Activated T-helper 17 cell treated with anti-CD3 and anti-CD28 coated beads, Interleukin-2, amount 50 U/mL, for 72 hours (primary cell): ENCODE measurements around the gene TAF11L2. TPM values are rescaled to one million over a fixed set of nuclear protein-coding genes. Genes with fewer than 3 reads are reported as not detected.
"Not testable (repeated sequence)": the region's sequence is repeated elsewhere in the genome, so short reads cannot be mapped to it uniquely, and the experiment has no call there.

ENCODE experiments used
- ATAC-seq: fragments of 150-1000 bp; cut with Tn5 transposase; replicated peaks from 2 replicates; pipeline ENCODE4 v1.10.0; 2021; ENCODE audit warnings: mild to moderate bottlenecking, moderate library complexity
- H3K27ac Mint-ChIP-seq: one replicate; pipeline ENCODE4 v1.8.0; 2022; ENCODE audit warnings: mixed read lengths
- H3K27me3 Mint-ChIP-seq: one replicate; pipeline ENCODE4 v1.8.0; 2022; ENCODE audit warnings: mixed read lengths
- H3K36me3 Mint-ChIP-seq: one replicate; pipeline ENCODE4 v1.8.0; 2022; ENCODE audit warnings: low read depth, mild to moderate bottlenecking, mixed read lengths
- H3K4me1 Mint-ChIP-seq: one replicate; pipeline ENCODE4 v1.8.0; 2022; ENCODE audit warnings: mixed read lengths
- H3K4me3 Mint-ChIP-seq: one replicate; pipeline ENCODE4 v1.8.0; 2022; ENCODE audit warnings: mild to moderate bottlenecking, mixed read lengths
- H3K9me3 Mint-ChIP-seq: one replicate; pipeline ENCODE4 v1.8.0; 2022; ENCODE audit warnings: mixed read lengths
- total RNA-seq, 2 donors: library from RNA; stranded (reverse); gene quantifications; one replicate each; pipeline ENCODE4 v1.2.3, GENCODE V29; 2022

Gene TAF11L2
- total RNA-seq, 2 donors from 2014 or later = not detected

DNA sequence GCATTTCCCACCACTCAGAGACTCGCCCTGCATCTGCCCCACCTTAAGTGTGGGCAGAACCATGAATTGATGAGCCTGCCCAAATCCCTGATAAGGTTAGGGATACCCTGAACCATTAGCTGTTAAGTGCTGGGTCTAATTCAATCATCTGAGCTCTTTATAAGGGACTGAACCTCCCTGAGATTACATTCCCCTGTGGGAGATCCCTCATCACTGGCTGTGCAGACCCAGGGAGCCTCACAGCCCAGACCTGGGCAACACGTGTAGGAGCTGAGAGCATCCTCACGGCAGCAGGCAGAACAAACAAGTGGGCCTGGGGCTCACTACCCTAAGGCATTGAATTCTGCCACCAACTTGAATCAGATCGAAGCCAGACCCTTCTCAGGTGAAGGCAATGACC, 585 bp upstream of the TAF11L2 start:
- Mint-ChIP-seq H3K9me3 (peaks cover 4% of the 10 kb centered on the region), H3K27me3 (peaks cover 3% of the 10 kb centered on the region), H3K4me3 (no peak overlapping the region), H3K27ac (no peak overlapping the region), H3K36me3 (no peaks in the 10 kb centered on the region), H3K4me1 (no peaks in the 10 kb centered on the region)
- ATAC-seq = no peak

DNA sequence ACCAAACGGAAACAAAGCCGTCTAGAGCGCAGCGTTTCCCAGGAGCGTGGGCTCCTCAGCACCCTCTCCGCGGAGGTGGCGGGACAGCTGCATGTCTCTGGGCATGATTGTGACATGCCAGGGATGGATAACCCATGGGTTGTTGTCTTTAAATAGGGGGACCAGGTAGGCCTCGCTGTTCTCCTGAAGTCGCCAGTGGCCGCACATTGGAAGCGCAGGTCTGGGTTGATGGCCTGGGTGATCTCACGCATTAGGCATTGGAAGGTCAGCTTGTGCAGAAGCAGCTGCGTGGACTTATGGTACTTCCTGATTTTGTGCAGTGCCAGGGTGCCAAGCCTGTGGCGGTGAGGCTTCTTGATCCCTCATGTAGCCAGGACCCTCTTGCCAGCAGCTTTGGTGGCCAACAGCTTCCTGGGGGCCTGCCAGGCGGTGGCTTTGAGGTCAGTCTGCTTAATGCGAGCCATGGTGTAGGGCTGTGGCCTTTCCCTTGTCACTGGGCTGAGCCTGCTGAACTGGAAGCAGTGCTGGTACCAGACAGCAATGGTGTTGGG, 13.8 kb downstream of the TAF11L2 start:
- H3K9me3 Mint-ChIP-seq = peaks cover 9% of the 10 kb centered on the region

DNA sequence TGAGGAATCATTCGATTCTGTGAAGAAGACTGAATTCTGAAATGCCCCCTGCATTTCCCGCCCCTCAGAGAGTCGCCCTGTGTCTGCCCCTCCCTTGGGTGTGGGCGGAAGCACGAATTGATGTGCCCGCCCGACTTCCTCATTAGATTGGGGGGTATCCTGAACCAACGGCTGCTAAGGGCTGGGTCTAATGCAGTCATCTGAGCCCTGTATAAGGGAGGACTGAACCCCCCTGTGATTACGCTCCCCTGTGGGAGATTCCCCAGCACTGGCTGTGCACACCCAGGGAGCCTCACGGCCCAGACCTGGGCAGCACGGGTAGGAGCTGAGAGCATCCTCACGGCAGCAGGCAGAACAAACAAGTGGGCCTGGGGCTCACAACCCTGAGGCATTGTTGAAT, 19.5 kb downstream of the TAF11L2 start:
- not testable (repeated sequence) for ATAC-seq, H3K4me3 Mint-ChIP-seq, H3K9me3 Mint-ChIP-seq, H3K27me3 Mint-ChIP-seq, H3K36me3 Mint-ChIP-seq, H3K4me1 Mint-ChIP-seq, H3K27ac Mint-ChIP-seq

More for the DNA sequence above, 13.8 kb downstream of the TAF11L2 start:
- no peak for ATAC-seq
- no peaks in the 10 kb centered on the region for H3K36me3 Mint-ChIP-seq
- H3K4me3 Mint-ChIP-seq = no peak overlapping the region
- H3K4me1 Mint-ChIP-seq = no peaks in the 10 kb centered on the region
- no peaks in the 10 kb centered on the region for H3K27me3 Mint-ChIP-seq
- no peak overlapping the region for H3K27ac Mint-ChIP-seq

DNA sequence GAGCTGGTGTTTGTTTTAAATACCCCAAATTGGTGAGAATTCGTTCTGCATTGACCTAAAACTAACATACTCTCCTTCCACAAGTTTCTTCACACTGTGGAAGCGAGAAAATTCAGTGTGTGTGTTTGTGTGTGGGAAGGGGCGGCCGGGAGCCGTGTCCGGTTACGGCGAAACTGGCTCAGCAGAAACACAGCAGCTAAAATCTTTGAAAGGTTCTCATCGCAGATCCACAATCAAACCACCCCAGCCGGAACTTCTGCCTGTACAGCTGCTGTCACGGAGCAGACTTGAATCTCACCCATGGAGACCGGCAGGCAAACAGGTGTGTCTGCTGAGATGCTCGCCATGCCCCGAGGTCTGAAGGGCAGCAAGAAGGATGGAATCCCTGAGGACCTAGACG, 20.0 kb downstream of the TAF11L2 start, which contains the start of gene TAF11L3:
Gene TAF11L3 (plus strand): TSS at position 301 of the 400 bp plus-strand sequence.
- not testable (repeated sequence) for H3K36me3 Mint-ChIP-seq, H3K4me1 Mint-ChIP-seq, H3K4me3 Mint-ChIP-seq, H3K9me3 Mint-ChIP-seq, H3K27me3 Mint-ChIP-seq, ATAC-seq, H3K27ac Mint-ChIP-seq

DNA sequence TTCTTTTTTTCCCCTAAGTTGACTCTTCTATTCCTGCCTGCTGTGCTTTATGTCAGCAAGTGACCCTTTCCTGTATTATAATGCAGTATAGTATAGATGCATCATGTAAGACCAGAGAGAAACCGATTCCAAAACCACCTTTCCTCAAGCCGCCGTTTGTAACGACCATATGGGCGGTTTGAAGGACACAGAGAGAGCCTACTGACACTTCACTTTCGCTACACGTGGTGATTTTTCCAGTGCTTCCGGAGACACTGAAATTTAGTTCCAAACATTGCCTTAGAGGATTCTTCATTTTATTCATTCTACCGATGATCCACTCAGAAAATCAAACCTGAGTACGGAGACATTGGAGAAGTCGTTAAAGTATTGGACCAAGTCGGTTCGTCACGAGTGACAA, 21.5 kb downstream of the TAF11L2 start:
- not testable (repeated sequence) for H3K4me3 Mint-ChIP-seq, ATAC-seq, H3K36me3 Mint-ChIP-seq, H3K9me3 Mint-ChIP-seq, H3K27ac Mint-ChIP-seq, H3K27me3 Mint-ChIP-seq, H3K4me1 Mint-ChIP-seq

DNA sequence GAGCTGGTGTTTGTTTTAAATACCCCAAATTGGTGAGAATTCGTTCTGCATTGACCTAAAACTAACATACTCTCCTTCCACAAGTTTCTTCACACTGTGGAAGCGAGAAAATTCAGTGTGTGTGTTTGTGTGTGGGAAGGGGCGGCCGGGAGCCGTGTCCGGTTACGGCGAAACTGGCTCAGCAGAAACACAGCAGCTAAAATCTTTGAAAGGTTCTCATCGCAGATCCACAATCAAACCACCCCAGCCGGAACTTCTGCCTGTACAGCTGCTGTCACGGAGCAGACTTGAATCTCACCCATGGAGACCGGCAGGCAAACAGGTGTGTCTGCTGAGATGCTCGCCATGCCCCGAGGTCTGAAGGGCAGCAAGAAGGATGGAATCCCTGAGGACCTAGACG, 23.5 kb downstream of the TAF11L2 start, which contains the start of gene TAF11L4:
Gene TAF11L4 (plus strand): TSS at position 301 of the 400 bp plus-strand sequence.
- not testable (repeated sequence) for H3K27me3 Mint-ChIP-seq, ATAC-seq

DNA sequence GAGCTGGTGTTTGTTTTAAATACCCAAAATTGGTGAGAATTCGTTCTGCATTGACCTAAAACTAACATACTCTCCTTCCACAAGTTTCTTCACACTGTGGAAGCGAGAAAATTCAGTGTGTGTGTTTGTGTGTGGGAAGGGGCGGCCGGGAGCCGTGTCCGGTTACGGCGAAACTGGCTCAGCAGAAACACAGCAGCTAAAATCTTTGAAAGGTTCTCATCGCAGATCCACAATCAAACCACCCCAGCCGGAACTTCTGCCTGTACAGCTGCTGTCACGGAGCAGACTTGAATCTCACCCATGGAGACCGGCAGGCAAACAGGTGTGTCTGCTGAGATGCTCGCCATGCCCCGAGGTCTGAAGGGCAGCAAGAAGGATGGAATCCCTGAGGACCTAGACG, 26.9 kb downstream of the TAF11L2 start, which contains the start of gene TAF11L5:
Gene TAF11L5 (plus strand): TSS at position 301 of the 400 bp plus-strand sequence.
- not testable (repeated sequence) for H3K27me3 Mint-ChIP-seq, ATAC-seq, H3K4me1 Mint-ChIP-seq, H3K9me3 Mint-ChIP-seq, H3K36me3 Mint-ChIP-seq, H3K27ac Mint-ChIP-seq, H3K4me3 Mint-ChIP-seq

More for the DNA sequence above, 23.5 kb downstream of the TAF11L2 start, which contains the start of gene TAF11L4:
- H3K4me1 Mint-ChIP-seq, H3K4me3 Mint-ChIP-seq, H3K9me3 Mint-ChIP-seq, H3K36me3 Mint-ChIP-seq, H3K27ac Mint-ChIP-seq: not testable (repeated sequence)

DNA sequence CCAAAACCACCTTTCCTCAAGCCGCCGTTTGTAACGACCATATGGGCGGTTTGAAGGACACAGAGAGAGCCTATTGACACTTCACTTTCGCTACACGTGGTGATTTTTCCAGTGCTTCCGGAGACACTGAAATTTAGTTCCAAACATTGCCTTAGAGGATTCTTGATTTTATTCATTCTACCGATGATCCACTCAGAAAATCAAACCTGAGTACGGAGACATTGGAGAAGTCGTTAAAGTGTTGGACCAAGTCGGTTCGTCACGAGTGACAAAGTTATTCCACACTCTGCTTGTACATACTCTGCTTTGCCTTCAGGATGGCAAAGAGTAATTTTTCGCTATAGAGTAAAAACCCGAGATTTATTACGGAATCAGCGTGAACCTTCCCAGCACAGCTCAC, 28.5 kb downstream of the TAF11L2 start:
- not testable (repeated sequence) for ATAC-seq, H3K36me3 Mint-ChIP-seq, H3K4me1 Mint-ChIP-seq, H3K9me3 Mint-ChIP-seq, H3K27ac Mint-ChIP-seq, H3K27me3 Mint-ChIP-seq, H3K4me3 Mint-ChIP-seq

DNA sequence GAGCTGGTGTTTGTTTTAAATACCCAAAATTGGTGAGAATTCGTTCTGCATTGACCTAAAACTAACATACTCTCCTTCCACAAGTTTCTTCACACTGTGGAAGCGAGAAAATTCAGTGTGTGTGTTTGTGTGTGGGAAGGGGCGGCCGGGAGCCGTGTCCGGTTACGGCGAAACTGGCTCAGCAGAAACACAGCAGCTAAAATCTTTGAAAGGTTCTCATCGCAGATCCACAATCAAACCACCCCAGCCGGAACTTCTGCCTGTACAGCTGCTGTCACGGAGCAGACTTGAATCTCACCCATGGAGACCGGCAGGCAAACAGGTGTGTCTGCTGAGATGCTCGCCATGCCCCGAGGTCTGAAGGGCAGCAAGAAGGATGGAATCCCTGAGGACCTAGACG, 30.3 kb downstream of the TAF11L2 start, which contains the start of gene TAF11L6:
Gene TAF11L6 (plus strand): TSS at position 301 of the 400 bp plus-strand sequence.
- H3K4me1 Mint-ChIP-seq, H3K4me3 Mint-ChIP-seq, H3K36me3 Mint-ChIP-seq, H3K27me3 Mint-ChIP-seq, H3K9me3 Mint-ChIP-seq, ATAC-seq, H3K27ac Mint-ChIP-seq: not testable (repeated sequence)

Other genes with a start within 250 kb of the TAF11L2 start
- gene TAF11L3, start 20.1 kb downstream of the TAF11L2 start, total RNA-seq = not detected
- not detected for gene TAF11L4, start 23.6 kb downstream of the TAF11L2 start, total RNA-seq
- gene TAF11L5, start 27.0 kb downstream of the TAF11L2 start, total RNA-seq = not detected
- not detected for gene TAF11L6, start 30.4 kb downstream of the TAF11L2 start, total RNA-seq
- not detected for gene TAF11L7, start 87.5 kb downstream of the TAF11L2 start, total RNA-seq
- not detected for gene TAF11L8, start 92.7 kb downstream of the TAF11L2 start, total RNA-seq
- gene TAF11L9, start 96.2 kb downstream of the TAF11L2 start, total RNA-seq = not detected
- not detected for gene TAF11L10, start 99.6 kb downstream of the TAF11L2 start, total RNA-seq
- gene TAF11L11, start 106.0 kb downstream of the TAF11L2 start, total RNA-seq = not detected
- not detected for gene TAF11L12, start 112.2 kb downstream of the TAF11L2 start, total RNA-seq
- gene TAF11L13, start 133.9 kb downstream of the TAF11L2 start, total RNA-seq = not detected
- gene TAF11L14, start 136.2 kb downstream of the TAF11L2 start, total RNA-seq = not detected